Measurements from ENCODE around the gene NPAS2. TPM values are rescaled to one million over a fixed set of nuclear protein-coding genes. Genes with fewer than 3 reads are reported as not detected.
A peak's percentile ranks its signal among the peaks of the same experiment; 100 is the strongest.

The NPAS2 gene
- total RNA-seq, 2 donors from 2014 or later = 39.2 to 49.4 TPM

DNA sequence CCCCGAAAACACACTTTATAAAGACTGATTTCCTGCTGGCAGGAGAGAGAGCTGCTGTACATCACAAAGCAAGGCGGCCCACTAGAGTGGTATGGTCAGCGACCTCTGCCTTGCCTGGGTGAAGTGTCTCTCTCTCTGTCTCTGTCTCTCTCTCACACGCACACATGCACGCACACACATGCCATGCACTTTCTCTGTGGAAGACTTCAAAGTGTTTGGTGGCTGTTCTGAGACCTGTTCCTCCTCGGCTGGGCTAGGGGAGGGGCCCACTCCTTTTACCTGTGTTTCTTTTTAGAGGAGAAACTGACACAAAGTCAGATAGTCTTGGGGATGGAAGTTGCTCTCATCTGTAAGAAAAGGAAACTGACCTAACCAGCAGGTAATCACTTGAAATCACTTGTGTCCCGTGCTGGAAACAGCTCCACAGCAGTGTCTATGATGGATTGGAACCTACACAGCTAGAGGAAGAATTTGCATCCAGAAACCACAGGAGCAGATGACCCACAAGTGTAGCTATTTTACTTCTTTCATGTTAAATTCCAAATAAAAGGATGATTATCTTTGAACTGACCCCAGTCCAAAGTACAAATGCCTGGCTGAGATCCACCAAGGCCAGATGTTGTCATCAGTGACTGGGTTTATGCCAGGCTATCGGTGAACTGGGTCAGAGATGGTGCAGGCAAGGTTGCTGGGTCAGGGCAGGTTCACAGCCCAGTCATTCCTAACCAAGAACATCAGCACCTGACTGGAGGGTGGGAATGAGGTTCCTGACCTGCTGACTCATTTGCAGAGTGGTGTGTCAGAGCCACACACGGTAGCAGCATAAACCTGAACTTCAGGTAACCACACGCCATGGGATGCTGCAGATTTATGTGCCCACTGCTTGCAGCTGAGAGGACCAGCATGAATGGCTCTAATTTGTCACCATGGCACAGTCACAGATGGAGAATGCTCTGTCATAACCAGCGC is 63.0 kb downstream of the NPAS2 start:
- TF ChIP-seq, protein P1, sequence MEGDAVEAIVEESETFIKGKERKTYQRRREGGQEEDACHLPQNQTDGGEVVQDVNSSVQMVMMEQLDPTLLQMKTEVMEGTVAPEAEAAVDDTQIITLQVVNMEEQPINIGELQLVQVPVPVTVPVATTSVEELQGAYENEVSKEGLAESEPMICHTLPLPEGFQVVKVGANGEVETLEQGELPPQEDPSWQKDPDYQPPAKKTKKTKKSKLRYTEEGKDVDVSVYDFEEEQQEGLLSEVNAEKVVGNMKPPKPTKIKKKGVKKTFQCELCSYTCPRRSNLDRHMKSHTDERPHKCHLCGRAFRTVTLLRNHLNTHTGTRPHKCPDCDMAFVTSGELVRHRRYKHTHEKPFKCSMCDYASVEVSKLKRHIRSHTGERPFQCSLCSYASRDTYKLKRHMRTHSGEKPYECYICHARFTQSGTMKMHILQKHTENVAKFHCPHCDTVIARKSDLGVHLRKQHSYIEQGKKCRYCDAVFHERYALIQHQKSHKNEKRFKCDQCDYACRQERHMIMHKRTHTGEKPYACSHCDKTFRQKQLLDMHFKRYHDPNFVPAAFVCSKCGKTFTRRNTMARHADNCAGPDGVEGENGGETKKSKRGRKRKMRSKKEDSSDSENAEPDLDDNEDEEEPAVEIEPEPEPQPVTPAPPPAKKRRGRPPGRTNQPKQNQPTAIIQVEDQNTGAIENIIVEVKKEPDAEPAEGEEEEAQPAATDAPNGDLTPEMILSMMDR (IDR thresholded peaks at IDR 0.05) = no peak
- Histone ChIP-seq H3K4me3 (no peak overlapping the region), H3K36me3 (no peaks in the 10 kb centered on the region), H3K27me3 (no peaks in the 10 kb centered on the region), H3K9me3 (no peaks in the 10 kb centered on the region), H3K4me1 (peaks cover 0 to 38% of the 10 kb centered on the region in 2 donors), H3K27ac (no peak overlapping the region)
- no peak for DNase-seq (ENCODE audit: low spot score)

DNA sequence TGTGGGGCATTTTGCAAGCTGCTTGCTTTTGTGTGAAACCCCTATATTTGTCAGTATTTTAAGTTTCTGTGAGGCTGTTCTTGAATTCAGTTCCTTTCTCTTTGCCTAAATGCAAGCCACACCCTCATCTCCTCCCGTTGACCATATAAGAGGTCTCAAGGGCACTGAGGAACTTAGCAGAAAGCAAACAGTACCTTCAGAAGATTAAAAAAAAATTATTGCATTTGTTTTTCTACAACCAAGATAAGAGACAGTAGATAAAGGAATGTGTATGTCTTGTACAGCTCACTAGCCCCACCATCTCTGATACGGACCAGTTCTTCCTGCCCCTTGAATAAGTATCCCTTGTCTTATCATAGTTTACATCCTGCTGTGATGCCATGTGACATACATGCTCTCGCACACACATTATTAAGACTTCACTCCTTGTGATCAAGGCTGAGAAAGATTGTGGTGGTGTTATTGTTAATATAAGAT is 64.2 kb downstream of the NPAS2 start:
- TF ChIP-seq, protein P1 (IDR thresholded peaks at IDR 0.05) = no peak
- Histone ChIP-seq H3K36me3 (no peaks in the 10 kb centered on the region), H3K9me3 (no peaks in the 10 kb centered on the region), H3K27ac (no peak overlapping the region), H3K27me3 (no peaks in the 10 kb centered on the region), H3K4me3 (no peak overlapping the region), H3K4me1 (peaks cover 0 to 35% of the 10 kb centered on the region in 2 donors)
- no peak for DNase-seq (ENCODE audit: low spot score)

DNA sequence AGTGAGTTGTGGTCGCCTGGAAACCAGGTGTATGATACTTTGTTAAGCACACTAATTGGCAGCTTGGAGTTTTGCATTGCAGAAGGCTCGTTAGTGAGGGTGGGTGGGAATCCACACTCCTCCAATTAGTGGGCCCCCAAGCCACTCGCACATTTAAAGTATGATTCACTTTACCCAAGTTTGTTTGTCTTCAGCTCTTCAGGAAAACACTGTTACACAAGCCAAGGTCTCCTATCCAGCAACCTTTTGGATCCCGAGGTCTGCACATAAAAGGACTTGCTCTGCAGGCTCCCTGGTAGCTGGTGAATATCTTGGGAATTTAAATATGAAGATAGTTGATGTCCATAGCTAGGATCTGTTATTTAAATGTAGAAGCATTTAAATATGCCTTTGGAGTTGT is 66.1 kb downstream of the NPAS2 start:
- DNase-seq (ENCODE audit: low spot score) = no peak
- Histone ChIP-seq H3K27ac (no peak overlapping the region), H3K27me3 (no peaks in the 10 kb centered on the region), H3K36me3 (no peaks in the 10 kb centered on the region), H3K4me1 (peaks cover 0 to 35% of the 10 kb centered on the region in 2 donors), H3K9me3 (no peaks in the 10 kb centered on the region), H3K4me3 (no peak overlapping the region)
- TF ChIP-seq, protein P1 (IDR thresholded peaks at IDR 0.05) = no peak

DNA sequence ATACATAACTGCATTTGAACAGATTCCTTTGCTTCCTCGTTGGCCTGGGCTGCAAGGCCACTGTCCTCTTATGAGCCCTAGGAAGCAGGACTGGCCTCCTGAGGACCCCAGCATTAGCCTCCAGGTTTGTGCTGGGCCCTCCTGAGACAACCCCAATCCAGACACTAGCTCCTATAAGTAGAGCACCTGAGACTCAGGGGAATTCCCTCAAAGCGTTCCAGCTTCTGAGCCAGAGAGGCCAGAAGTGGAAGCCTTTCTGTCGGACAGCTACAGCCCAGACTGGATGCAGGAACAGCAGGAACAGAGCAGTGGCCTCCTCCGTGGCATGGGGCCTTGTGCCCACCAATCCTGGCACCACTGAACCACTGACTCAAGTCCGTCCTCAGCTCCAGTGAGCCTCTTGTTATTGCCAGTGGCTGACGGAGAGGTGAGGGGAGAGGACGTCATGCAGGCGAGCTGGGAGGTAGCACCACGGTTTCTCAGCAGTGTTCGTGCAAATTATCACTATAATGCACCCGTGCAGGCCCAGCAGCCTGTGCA is 67.2 kb downstream of the NPAS2 start:
- TF ChIP-seq, protein P1 (IDR thresholded peaks at IDR 0.05) = no peak
- Histone ChIP-seq H3K27me3 (no peaks in the 10 kb centered on the region), H3K9me3 (no peaks in the 10 kb centered on the region), H3K4me3 (no peak overlapping the region), H3K4me1 (peaks cover 0 to 44% of the 10 kb centered on the region in 2 donors), H3K36me3 (no peaks in the 10 kb centered on the region), H3K27ac (peak overlapping the region in 1 of 2 donors; percentile 22)
- no peak for DNase-seq (ENCODE audit: low spot score)

DNA sequence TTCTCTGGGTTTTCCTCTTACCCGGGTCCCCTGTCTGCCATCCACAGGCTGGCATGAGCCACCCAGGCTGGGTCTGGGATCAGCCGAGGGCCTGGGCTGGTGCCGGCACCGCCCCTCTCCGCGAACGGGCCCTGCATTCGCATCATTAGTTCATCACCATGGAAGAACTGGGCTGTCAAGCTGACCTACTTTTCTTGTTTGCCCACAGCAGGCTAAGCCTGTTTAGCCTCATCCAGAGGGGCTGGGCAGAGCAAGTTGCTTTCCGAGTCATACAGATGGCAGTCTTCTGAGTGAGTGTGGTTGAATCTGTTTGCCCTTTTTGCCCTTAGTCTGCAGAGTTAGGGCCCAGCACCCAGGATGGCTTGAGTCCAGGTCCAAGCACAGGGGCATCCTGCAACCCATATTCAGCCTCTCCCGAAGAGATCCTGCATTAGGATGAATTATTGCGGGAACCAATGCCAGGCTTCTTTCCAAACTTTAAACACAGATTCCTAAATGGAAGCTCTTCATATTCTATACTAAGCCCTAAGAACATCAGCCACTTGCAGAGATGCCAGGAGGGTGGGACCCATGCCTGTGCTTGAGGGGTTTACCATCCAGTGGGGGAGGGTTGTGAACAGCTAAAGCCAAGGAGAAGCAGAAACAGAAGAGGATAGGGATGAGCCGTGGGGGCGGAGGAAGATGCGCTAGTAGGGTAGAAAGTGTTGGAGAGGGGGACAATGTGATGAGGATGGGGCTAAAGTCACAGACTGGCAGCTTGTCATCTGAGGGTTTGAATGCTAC is 68.0 kb downstream of the NPAS2 start:
- no peaks in the 10 kb centered on the region for H3K9me3 ChIP-seq
- TF ChIP-seq, protein P1 (IDR thresholded peaks at IDR 0.05) = no peak
- no peak for DNase-seq (ENCODE audit: low spot score)
- H3K4me3 ChIP-seq = no peak overlapping the region
- peaks cover 0 to 40% of the 10 kb centered on the region in 2 donors for H3K4me1 ChIP-seq
- H3K27me3 ChIP-seq = no peaks in the 10 kb centered on the region
- peak overlapping the region; percentile 5 to 22 for H3K27ac ChIP-seq
- no peaks in the 10 kb centered on the region for H3K36me3 ChIP-seq

Measured in right atrium auricular region (tissue), 2 donors.